CD14-positive monocyte (primary cell): Measurements from ENCODE around the gene ZNF280D. TPM values are rescaled to one million over a fixed set of nuclear protein-coding genes. Genes with fewer than 3 reads are reported as not detected.

Source experiments
- DNase-seq, 3 donors: peaks; one replicate each; pipeline ENCODE4 v3.0.0-alpha.2; 2011 to 2022
- H2AFZ ChIP-seq: 2 replicates; pipeline ENCODE4 v1.6.0; 2012; ENCODE audit warnings: mild to moderate bottlenecking, low read depth, low read length, inconsistent platforms; ENCODE audit not compliant: insufficient read depth, poor library complexity, severe bottlenecking
- H3K27ac ChIP-seq, 2 donors: 1 replicate in 1 of 2; 2 replicates in 1 of 2; pipeline ENCODE4 v1.5.1; 2012 to 2013; ENCODE audit warnings: low read length in 2 of 2, control low read depth in 1 of 2, inconsistent platforms in 1 of 2, low read depth in 1 of 2, mild to moderate bottlenecking in 1 of 2
- H3K27me3 ChIP-seq, 2 donors: one replicate each; pipeline versions ENCODE4 v1.6.0 to v1.6.1; 2011 to 2013; ENCODE audit warnings: low read length in 2 of 2; ENCODE audit not compliant: control insufficient read depth in 2 of 2, insufficient read depth in 2 of 2
- H3K36me3 ChIP-seq, 2 donors: replicated peaks in 1 of 2; 1 replicate in 1 of 2; 2 replicates in 1 of 2; pipeline versions ENCODE4 v1.5.1 to v1.6.1; 2012 to 2013; ENCODE audit warnings: low read length in 2 of 2, control low read depth in 1 of 2, inconsistent platforms in 1 of 2, mild to moderate bottlenecking in 1 of 2; ENCODE audit not compliant: insufficient read depth in 2 of 2, control insufficient read depth in 1 of 2
- H3K4me1 ChIP-seq, 2 donors: 1 replicate in 1 of 2; 2 replicates in 1 of 2; pipeline versions ENCODE4 v1.5.1 to v1.6.1; 2012 to 2013; ENCODE audit warnings: low read length in 2 of 2, control low read depth in 1 of 2, inconsistent platforms in 1 of 2, mild to moderate bottlenecking in 1 of 2, moderate library complexity in 1 of 2; ENCODE audit not compliant: insufficient read depth in 2 of 2, control insufficient read depth in 1 of 2
- H3K4me2 ChIP-seq: replicated peaks from 2 replicates; pipeline ENCODE3; 2012; ENCODE audit warnings: low read length, moderate library complexity, mild to moderate bottlenecking; ENCODE audit not compliant: poor library complexity, severe bottlenecking; ENCODE audit errors: extremely low read depth
- H3K4me3 ChIP-seq, 3 experiments: fragments of 200-600 bp in 1 of 3; sonication (generic) in 1 of 3; replicated peaks in 1 of 3; 1 replicate in 2 of 3; 2 replicates in 1 of 3; pipeline ENCODE4 v1.5.1; 2011 to 2013; ENCODE audit warnings: low read length in 3 of 3, mild to moderate bottlenecking in 3 of 3, control low read depth in 2 of 3, low read depth in 2 of 3, inconsistent platforms in 1 of 3, moderate library complexity in 1 of 3
- H3K79me2 ChIP-seq: 2 replicates; pipeline ENCODE4 v1.6.0; 2012; ENCODE audit warnings: mild to moderate bottlenecking, control low read depth, inconsistent platforms, low read length, moderate library complexity; ENCODE audit not compliant: insufficient read depth
- H3K9ac ChIP-seq: 2 replicates; pipeline ENCODE4 v1.6.0; 2017; ENCODE audit warnings: low read length, mild to moderate bottlenecking; ENCODE audit not compliant: insufficient read depth, poor library complexity, severe bottlenecking
- H3K9me3 ChIP-seq, 2 donors: replicated peaks in 1 of 2; 1 replicate in 1 of 2; 2 replicates in 1 of 2; pipeline versions ENCODE4 v1.5.1 to v1.6.1; 2012 to 2013; ENCODE audit warnings: low read length in 2 of 2, control low read depth in 1 of 2; ENCODE audit not compliant: control insufficient read depth in 1 of 2, insufficient read depth in 1 of 2
- H4K20me1 ChIP-seq: 2 replicates; pipeline ENCODE4 v1.6.0; 2012; ENCODE audit warnings: mild to moderate bottlenecking, low read length, control low read depth, moderate library complexity; ENCODE audit not compliant: insufficient read depth
- H3K27ac Mint-ChIP-seq, 7 donors: one replicate each; pipeline ENCODE4 v1.8.0; 2020; ENCODE audit warnings: mild to moderate bottlenecking in 7 of 7, mixed read lengths in 7 of 7, moderate library complexity in 6 of 7, inconsistent platforms in 2 of 7
- H3K27me3 Mint-ChIP-seq, 3 donors: one replicate each; pipeline ENCODE4 v1.8.0; 2021 to 2022; ENCODE audit warnings: low read depth in 3 of 3, mild to moderate bottlenecking in 3 of 3, mixed read lengths in 3 of 3, moderate library complexity in 3 of 3, inconsistent platforms in 1 of 3
- H3K36me3 Mint-ChIP-seq, 2 donors: one replicate each; pipeline ENCODE4 v1.8.0; 2020; ENCODE audit warnings: mixed read lengths in 2 of 2, inconsistent platforms in 1 of 2, mild to moderate bottlenecking in 1 of 2
- H3K4me1 Mint-ChIP-seq: one replicate; pipeline ENCODE4 v1.8.0; 2020; ENCODE audit warnings: mild to moderate bottlenecking, mixed read lengths
- H3K4me3 Mint-ChIP-seq, 2 donors: one replicate each; pipeline ENCODE4 v1.8.0; 2020; ENCODE audit warnings: mild to moderate bottlenecking in 2 of 2, mixed read lengths in 2 of 2, moderate library complexity in 1 of 2
- H3K9me3 Mint-ChIP-seq, 7 donors: one replicate each; pipeline ENCODE4 v1.8.0; 2020 to 2022; ENCODE audit warnings: mixed read lengths in 7 of 7, mild to moderate bottlenecking in 6 of 7, moderate library complexity in 6 of 7, inconsistent platforms in 2 of 7
- CTCF ChIP-seq: fragments of 200-600 bp; IDR thresholded peaks from one replicate; pipeline ENCODE4 v1.8.0; 2022; ENCODE audit warnings: antibody characterized with exemption, mild to moderate bottlenecking
- WGBS: methylation state at CpG from one replicate; pipeline ENCODE4 v1.1.5; 2013; ENCODE audit warnings: missing lambda C conversion rate; ENCODE audit not compliant: insufficient coverage; 5-methylcytosine and 5-hydroxymethylcytosine counted together
- intact Hi-C, 2 donors: fragments of 100-400 bp; cut with micrococcal nuclease; formaldehyde crosslinking; loops; one replicate each; pipeline versions ENCODE4 v1.15.0 to v1.15.1; 2023
- polyA plus RNA-seq, 3 donors: library from polyadenylated mRNA; depleted of rRNA in 1 of 3; unstranded in 2 of 3; stranded (reverse) in 1 of 3; fragments of 300-500 nt in 2 of 3; fragments of >200 nt in 1 of 3; fragmentation: Illumina TruSeq in 2 of 3; gene quantifications; 1 replicate in 2 of 3; 2 replicates in 1 of 3; pipeline ENCODE4 v1.2.3, GENCODE V29; 2012 to 2021

The ZNF280D gene
- polyA plus RNA-seq, 3 donors: 5.1 to 14.2 (median 8.0) TPM

GRCh38 chr15:56608140-56608778 lies 125.0 kb downstream of the ZNF280D start:
- no peaks in the 10 kb centered on the region for H3K4me1 ChIP-seq
- Mint-ChIP-seq H3K27me3 (no peaks in the 10 kb centered on the region), H3K9me3 (peaks cover 3 to 11% (median 3%) of the 10 kb centered on the region in 7 donors), H3K27ac (no peak overlapping the region), H3K4me1 (peaks cover 3% of the 10 kb centered on the region), H3K4me3 (no peak overlapping the region), H3K36me3 (no peaks in the 10 kb centered on the region)
- TF ChIP-seq CTCF: no peak
- no peak overlapping the region for H3K4me2 ChIP-seq
- H3K4me3 ChIP-seq: no peak overlapping the region
- WGBS: no CpG with 5 or more reads among the region's 1 CpG
- H3K9me3 ChIP-seq: no peaks in the 10 kb centered on the region
- no peaks in the 10 kb centered on the region for H3K36me3 ChIP-seq
- H3K9ac ChIP-seq: no peak overlapping the region
- no peak for DNase-seq
- no peak overlapping the region for H3K27ac ChIP-seq
- no peaks in the 10 kb centered on the region for H3K27me3 ChIP-seq
- intact Hi-C loops: no loop called here
- H4K20me1 ChIP-seq: no peaks in the 10 kb centered on the region
- H2AFZ ChIP-seq: no peak overlapping the region
- no peaks in the 10 kb centered on the region for H3K79me2 ChIP-seq

- H3K27me3 ChIP-seq: no peaks in the 10 kb centered on the region
- Mint-ChIP-seq H3K27me3 (no peaks in the 10 kb centered on the region), H3K36me3 (no peaks in the 10 kb centered on the region), H3K9me3 (peaks cover 7 to 19% (median 11%) of the 10 kb centered on the region in 7 donors), H3K4me3 (no peak overlapping the region), H3K4me1 (no peaks in the 10 kb centered on the region), H3K27ac (no peak overlapping the region)
- H4K20me1 ChIP-seq: no peaks in the 10 kb centered on the region
- H2AFZ ChIP-seq: no peak overlapping the region
- TF ChIP-seq CTCF: no peak
- no peaks in the 10 kb centered on the region for H3K36me3 ChIP-seq
- 94% methylated on average over 2 of the region's 2 CpGs for WGBS
- H3K27ac ChIP-seq: no peak overlapping the region
- no peak overlapping the region for H3K4me3 ChIP-seq
- H3K79me2 ChIP-seq: no peaks in the 10 kb centered on the region
- peaks cover 4 to 7% of the 10 kb centered on the region in 2 donors for H3K9me3 ChIP-seq
- no peak overlapping the region for H3K9ac ChIP-seq
- no peak for DNase-seq
- intact Hi-C loops: no loop called here
- H3K4me2 ChIP-seq: no peak overlapping the region
- no peaks in the 10 kb centered on the region for H3K4me1 ChIP-seq
Observed at GRCh38 chr15:56602253-56602652, 131.1 kb downstream of the ZNF280D start.
